ENCODE results near the gene SGPP1. TPM values are rescaled to one million over a fixed set of nuclear protein-coding genes. Genes with fewer than 3 reads are reported as not detected.

SGPP1 gene
- total RNA-seq, 1 experiment from 2014 or later: 19.3 TPM

- H3K4me1 ChIP-seq (ENCODE audit: insufficient read depth, low read length): peaks cover 20% of the 10 kb centered on the region
- H4K20me1 ChIP-seq (ENCODE audit: low read length): 0 out of 2 replicates have a peak, but pooled peaks cover 7% of the 10 kb centered on the region
- no peaks in the 10 kb centered on the region for H3K9me2 ChIP-seq (replicated peaks; ENCODE audit: low read length)
- ChIA-PET POLR2A (ENCODE audit: unreplicated experiment) (interaction anchor here (0.6 kb wide), 2 partner anchors 16 to 43 kb away, joined by 3 to 10 read pairs; no protein-coding TSS in a partner anchor), CTCF (interaction anchor here (0.5 to 2.0 kb wide), 2 partner anchors 20 to 43 kb away, joined by 7 to 18 read pairs; no protein-coding TSS in a partner anchor)
- peak overlapping the region; percentile 58 for H2AFZ ChIP-seq (ENCODE audit: low read length)
- no TSS peak for BruUV-seq (replicated peaks)
- H3K4me3 ChIP-seq (ENCODE audit: low read length): peak overlapping the region; percentile 84
- peak overlapping the region; percentile 83 for H3K4me2 ChIP-seq (ENCODE audit: low read length)
- H3K9ac ChIP-seq (ENCODE audit: low read length): peak overlapping the region; percentile 85
- DNase-seq (peak; percentile 15), ATAC-seq (peak; percentile 26)
- no peaks in the 10 kb centered on the region for H3K27me3 ChIP-seq (ENCODE audit: low read length)
- peaks cover 45% of the 10 kb centered on the region for H3K79me2 ChIP-seq (ENCODE audit: low read length)
- H3K9me3 ChIP-seq (ENCODE audit: low read length): no peaks in the 10 kb centered on the region
- intact Hi-C loops (cut with micrococcal nuclease): loop anchor here (2.0 kb wide), 1 partner anchor 94 kb away; no protein-coding TSS in a partner anchor
- H3K36me3 ChIP-seq (ENCODE audit: low read depth, low read length): no peaks in the 10 kb centered on the region
- no peaks in the 10 kb centered on the region for H3F3A ChIP-seq (ENCODE audit: low read length, unreplicated experiment)
- TF ChIP-seq CTCF (conservative IDR thresholded peaks at IDR 0.05; ENCODE audit: low read depth, low read length) (no peak), EZH2 (IDR thresholded peaks at IDR 0.05; ENCODE audit: low read length, unreplicated experiment) (no peak), EZH2phosphoT487 (IDR thresholded peaks at IDR 0.05; ENCODE audit: borderline replicate concordance, low read length) (no peak)
- peak overlapping the region; percentile 51; the same call in 1 of the 2 replicates for H3K27ac ChIP-seq (ENCODE audit: low read length)
These were observed 582 bp downstream of the SGPP1 start for GRCh38 chr14:63727231-63727735.

- no peak for ATAC-seq
- peak overlapping the region; percentile 84 for H3K4me3 ChIP-seq (ENCODE audit: low read length)
- H3K4me2 ChIP-seq (ENCODE audit: low read length): peak overlapping the region; percentile 83
- no peaks in the 10 kb centered on the region for H3K9me3 ChIP-seq (ENCODE audit: low read length)
- ChIA-PET POLR2A (ENCODE audit: unreplicated experiment) (interaction anchor here (1.6 kb wide), 1 partner anchor 85 kb away, joined by 31 read pairs; the partner anchor contains the start of gene WDR89), CTCF (interaction anchor here (0.7 to 2.0 kb wide), 3 partner anchors 44 to 476 kb away, joined by 3 to 9 read pairs (median 5); no protein-coding TSS in a partner anchor)
- intact Hi-C loops (cut with micrococcal nuclease): loop anchor here (2.0 kb wide), 1 partner anchor 94 kb away; no protein-coding TSS in a partner anchor
- peak; percentile 25 for DNase-seq
- peaks cover 45% of the 10 kb centered on the region for H3K79me2 ChIP-seq (ENCODE audit: low read length)
- no peaks in the 10 kb centered on the region for H3F3A ChIP-seq (ENCODE audit: low read length, unreplicated experiment)
- no peaks in the 10 kb centered on the region for H3K36me3 ChIP-seq (ENCODE audit: low read depth, low read length)
- H3K9ac ChIP-seq (ENCODE audit: low read length): peak overlapping the region; percentile 85
- BruUV-seq (replicated peaks): no TSS peak
- H3K9me2 ChIP-seq (replicated peaks; ENCODE audit: low read length): no peaks in the 10 kb centered on the region
- H2AFZ ChIP-seq (ENCODE audit: low read length): peak overlapping the region; percentile 58
- H3K27me3 ChIP-seq (ENCODE audit: low read length): no peaks in the 10 kb centered on the region
- peaks cover 20% of the 10 kb centered on the region for H3K4me1 ChIP-seq (ENCODE audit: insufficient read depth, low read length)
- H3K27ac ChIP-seq (ENCODE audit: low read length): no peak overlapping the region
- no peak for TF ChIP-seq CTCF (conservative IDR thresholded peaks at IDR 0.05; ENCODE audit: low read depth, low read length)
- no peak for TF ChIP-seq EZH2phosphoT487 (IDR thresholded peaks at IDR 0.05; ENCODE audit: borderline replicate concordance, low read length)
- no peak for TF ChIP-seq EZH2 (IDR thresholded peaks at IDR 0.05; ENCODE audit: low read length, unreplicated experiment)
- H4K20me1 ChIP-seq (ENCODE audit: low read length): 0 out of 2 replicates have a peak, but pooled peaks cover 7% of the 10 kb centered on the region
These were observed 1.4 kb downstream of the SGPP1 start for GRCh38 chr14:63726499-63726898.
